Measurements from ENCODE around the gene MISP3. TPM values are rescaled to one million over a fixed set of nuclear protein-coding genes. Genes with fewer than 3 reads are reported as not detected.

The MISP3 gene
- total RNA-seq, 2 experiments from 2014 or later, result 1.0 to 1.1 TPM

GRCh38 chr19:14094854-14095253, 22.3 kb downstream of the MISP3 start:
- no peak overlapping the region for H3K4me3 Mint-ChIP-seq
- DNase-seq (no peak), ATAC-seq (no peak)
- peaks cover 7% of the 10 kb centered on the region for H3K9me3 Mint-ChIP-seq (ENCODE audit: insufficient read depth)
- H3K27me3 Mint-ChIP-seq (ENCODE audit: low read depth), result no peaks in the 10 kb centered on the region
- CTCF ChIA-PET, result interaction anchor here (1.0 to 4.0 kb wide), 2 partner anchors 20 to 42 kb away, joined by 3 to 20 read pairs; no protein-coding TSS in a partner anchor
- peaks cover 13% of the 10 kb centered on the region for H3K4me1 Mint-ChIP-seq (ENCODE audit: low read depth)
- POLR2A ChIA-PET, result interaction anchor here (0.6 kb wide), 1 partner anchor 42 kb away, joined by 4 read pairs; the partner anchor contains the start of gene ASF1B
- peaks cover 20% of the 10 kb centered on the region for H3K36me3 Mint-ChIP-seq (ENCODE audit: low read depth)
- peak overlapping the region; percentile 5 for H3K27ac Mint-ChIP-seq

GRCh38 chr19:14096272-14096992, 23.8 kb downstream of the MISP3 start:
- no peak for DNase-seq
- no peaks in the 10 kb centered on the region for H3K27me3 Mint-ChIP-seq (ENCODE audit: low read depth)

GRCh38 chr19:14097532-14098151, 25.1 kb downstream of the MISP3 start:
- ChIA-PET POLR2A (no interaction called here), CTCF (no interaction called here)
- Mint-ChIP-seq H3K9me3 (ENCODE audit: insufficient read depth) (peaks cover 7% of the 10 kb centered on the region), H3K4me3 (no peak overlapping the region), H3K36me3 (ENCODE audit: low read depth) (peaks cover 15% of the 10 kb centered on the region), H3K27ac (no peak overlapping the region), H3K4me1 (ENCODE audit: low read depth) (peaks cover 8% of the 10 kb centered on the region), H3K27me3 (ENCODE audit: low read depth) (no peaks in the 10 kb centered on the region)
- no peak for ATAC-seq
- DNase-seq, result no peak

More at GRCh38 chr19:14096272-14096992, 23.8 kb downstream of the MISP3 start:
- Mint-ChIP-seq H3K36me3 (ENCODE audit: low read depth) (peaks cover 20% of the 10 kb centered on the region), H3K27ac (no peak overlapping the region), H3K4me1 (ENCODE audit: low read depth) (peaks cover 13% of the 10 kb centered on the region), H3K4me3 (no peak overlapping the region), H3K9me3 (ENCODE audit: insufficient read depth) (peaks cover 7% of the 10 kb centered on the region)
- ChIA-PET CTCF (interaction anchor here (4.0 kb wide), 1 partner anchor 19 kb away, joined by 20 read pairs; no protein-coding TSS in a partner anchor), POLR2A (interaction anchor here (0.5 kb wide), 1 partner anchor 1763 kb away, joined by 3 read pairs; no protein-coding TSS in a partner anchor)
- no peak for ATAC-seq

- Mint-ChIP-seq H3K9me3 (ENCODE audit: insufficient read depth) (no peaks in the 10 kb centered on the region), H3K4me3 (no peak overlapping the region), H3K27me3 (ENCODE audit: low read depth) (no peaks in the 10 kb centered on the region), H3K36me3 (ENCODE audit: low read depth) (peaks cover 10% of the 10 kb centered on the region), H3K4me1 (ENCODE audit: low read depth) (peaks cover 5% of the 10 kb centered on the region), H3K27ac (no peak overlapping the region)
- no peak for ATAC-seq
- DNase-seq, result no peak
- CTCF ChIA-PET, result interaction anchor here (5.4 kb wide), 1 partner anchor 13 kb away, joined by 23 read pairs; a partner anchor contains a TSS
- POLR2A ChIA-PET, result no interaction called here
Observed at GRCh38 chr19:14101003-14101545, 28.5 kb downstream of the MISP3 start.

GRCh38 chr19:14102102-14102696, 29.6 kb downstream of the MISP3 start:
- DNase-seq (no peak), ATAC-seq (no peak)
- Mint-ChIP-seq H3K36me3 (ENCODE audit: low read depth) (peaks cover 5% of the 10 kb centered on the region), H3K9me3 (ENCODE audit: insufficient read depth) (no peaks in the 10 kb centered on the region), H3K4me3 (no peak overlapping the region), H3K4me1 (ENCODE audit: low read depth) (peaks cover 5% of the 10 kb centered on the region), H3K27me3 (ENCODE audit: low read depth) (no peaks in the 10 kb centered on the region), H3K27ac (no peak overlapping the region)
- ChIA-PET CTCF (interaction anchor here (5.4 kb wide), 1 partner anchor 12 kb away, joined by 23 read pairs; a partner anchor contains a TSS), POLR2A (no interaction called here)

- Mint-ChIP-seq H3K4me3 (no peak overlapping the region), H3K36me3 (ENCODE audit: low read depth) (peaks cover 4% of the 10 kb centered on the region), H3K27me3 (ENCODE audit: low read depth) (no peaks in the 10 kb centered on the region), H3K27ac (no peak overlapping the region), H3K9me3 (ENCODE audit: insufficient read depth) (no peaks in the 10 kb centered on the region), H3K4me1 (ENCODE audit: low read depth) (peaks cover 5% of the 10 kb centered on the region)
- ATAC-seq, result no peak
- CTCF ChIA-PET, result interaction anchor here (0.9 to 5.4 kb wide), 2 partner anchors 12 to 15 kb away, joined by 3 to 23 read pairs; a partner anchor contains a TSS
- POLR2A ChIA-PET, result no interaction called here
- DNase-seq, result no peak
Observed at GRCh38 chr19:14102756-14103155, 30.2 kb downstream of the MISP3 start.

- Mint-ChIP-seq H3K4me1 (ENCODE audit: low read depth) (peaks cover 5% of the 10 kb centered on the region), H3K27ac (no peak overlapping the region), H3K9me3 (ENCODE audit: insufficient read depth) (no peaks in the 10 kb centered on the region), H3K36me3 (ENCODE audit: low read depth) (peaks cover 3% of the 10 kb centered on the region), H3K27me3 (ENCODE audit: low read depth) (no peaks in the 10 kb centered on the region), H3K4me3 (no peak overlapping the region)
- ATAC-seq (no peak), DNase-seq (no peak)
- ChIA-PET CTCF (interaction anchor here (0.9 to 5.4 kb wide), 3 partner anchors 11 to 33 kb away, joined by 3 to 23 read pairs (median 4); partner anchors contain the start of gene ASF1B), POLR2A (no interaction called here)
Observed at GRCh38 chr19:14103310-14103709, 30.7 kb downstream of the MISP3 start.

- H3K27me3 Mint-ChIP-seq (ENCODE audit: low read depth), result no peaks in the 10 kb centered on the region
- ATAC-seq (no peak), DNase-seq (no peak)
- no peak overlapping the region for H3K27ac Mint-ChIP-seq
- ChIA-PET CTCF (interaction anchor here (1.1 to 1.9 kb wide), 2 partner anchors 9 to 31 kb away, joined by 4 to 5 read pairs; partner anchors contain the start of gene ASF1B), POLR2A (no interaction called here)
- no peaks in the 10 kb centered on the region for H3K9me3 Mint-ChIP-seq (ENCODE audit: insufficient read depth)
- peaks cover 3% of the 10 kb centered on the region for H3K36me3 Mint-ChIP-seq (ENCODE audit: low read depth)
- peaks cover 8% of the 10 kb centered on the region for H3K4me1 Mint-ChIP-seq (ENCODE audit: low read depth)
- no peak overlapping the region for H3K4me3 Mint-ChIP-seq
Observed at GRCh38 chr19:14105680-14106079, 33.1 kb downstream of the MISP3 start.

GRCh38 chr19:14106840-14107239, 34.3 kb downstream of the MISP3 start:
- Mint-ChIP-seq H3K4me3 (no peak overlapping the region), H3K4me1 (ENCODE audit: low read depth) (peaks cover 13% of the 10 kb centered on the region), H3K27ac (no peak overlapping the region), H3K36me3 (ENCODE audit: low read depth) (peaks cover 3% of the 10 kb centered on the region), H3K9me3 (ENCODE audit: insufficient read depth) (no peaks in the 10 kb centered on the region), H3K27me3 (ENCODE audit: low read depth) (no peaks in the 10 kb centered on the region)
- ChIA-PET POLR2A (no interaction called here), CTCF (interaction anchor here (1.9 kb wide), 1 partner anchor 30 kb away, joined by 5 read pairs; the partner anchor contains the start of gene ASF1B)
- ATAC-seq (no peak), DNase-seq (no peak)

GRCh38 chr19:14107581-14108461, 35.2 kb downstream of the MISP3 start:
- CTCF ChIA-PET, result interaction anchor here (1.0 to 1.9 kb wide), 2 partner anchors 29 to 386 kb away, joined by 3 to 5 read pairs; partner anchors contain the start of gene ASF1B
- no peak for DNase-seq
- ATAC-seq, result no peak

GRCh38 chr19:14110650-14111049, 38.1 kb downstream of the MISP3 start:
- POLR2A ChIA-PET, result no interaction called here
- ATAC-seq, result no peak
- peak overlapping the region; percentile 24 for H3K27ac Mint-ChIP-seq

More at GRCh38 chr19:14107581-14108461, 35.2 kb downstream of the MISP3 start:
- Mint-ChIP-seq H3K4me1 (ENCODE audit: low read depth) (peaks cover 19% of the 10 kb centered on the region), H3K36me3 (ENCODE audit: low read depth) (peaks cover 3% of the 10 kb centered on the region), H3K27me3 (ENCODE audit: low read depth) (no peaks in the 10 kb centered on the region), H3K27ac (no peak overlapping the region), H3K9me3 (ENCODE audit: insufficient read depth) (no peaks in the 10 kb centered on the region), H3K4me3 (no peak overlapping the region)
- POLR2A ChIA-PET, result no interaction called here

More at GRCh38 chr19:14110650-14111049, 38.1 kb downstream of the MISP3 start:
- Mint-ChIP-seq H3K4me3 (no peak overlapping the region), H3K9me3 (ENCODE audit: insufficient read depth) (no peaks in the 10 kb centered on the region), H3K4me1 (ENCODE audit: low read depth) (peaks cover 43% of the 10 kb centered on the region), H3K27me3 (ENCODE audit: low read depth) (no peaks in the 10 kb centered on the region), H3K36me3 (ENCODE audit: low read depth) (no peaks in the 10 kb centered on the region)
- CTCF ChIA-PET, result interaction anchor here (1.5 to 2.4 kb wide), 2 partner anchors 26 to 38 kb away, joined by 5 to 8 read pairs; partner anchors contain the start of genes ASF1B and MISP3
- no peak for DNase-seq
